HG02938 (cell line): ENCODE data around the gene CDC14B.

Source experiments
- ATAC-seq: cut with Tn5 transposase; IDR thresholded peaks from one replicate; pipeline ENCODE4 v1.9.1; 2021; ENCODE audit warnings: mild to moderate bottlenecking, moderate library complexity; ENCODE audit not compliant: unreplicated experiment

CDC14B gene

DNA sequence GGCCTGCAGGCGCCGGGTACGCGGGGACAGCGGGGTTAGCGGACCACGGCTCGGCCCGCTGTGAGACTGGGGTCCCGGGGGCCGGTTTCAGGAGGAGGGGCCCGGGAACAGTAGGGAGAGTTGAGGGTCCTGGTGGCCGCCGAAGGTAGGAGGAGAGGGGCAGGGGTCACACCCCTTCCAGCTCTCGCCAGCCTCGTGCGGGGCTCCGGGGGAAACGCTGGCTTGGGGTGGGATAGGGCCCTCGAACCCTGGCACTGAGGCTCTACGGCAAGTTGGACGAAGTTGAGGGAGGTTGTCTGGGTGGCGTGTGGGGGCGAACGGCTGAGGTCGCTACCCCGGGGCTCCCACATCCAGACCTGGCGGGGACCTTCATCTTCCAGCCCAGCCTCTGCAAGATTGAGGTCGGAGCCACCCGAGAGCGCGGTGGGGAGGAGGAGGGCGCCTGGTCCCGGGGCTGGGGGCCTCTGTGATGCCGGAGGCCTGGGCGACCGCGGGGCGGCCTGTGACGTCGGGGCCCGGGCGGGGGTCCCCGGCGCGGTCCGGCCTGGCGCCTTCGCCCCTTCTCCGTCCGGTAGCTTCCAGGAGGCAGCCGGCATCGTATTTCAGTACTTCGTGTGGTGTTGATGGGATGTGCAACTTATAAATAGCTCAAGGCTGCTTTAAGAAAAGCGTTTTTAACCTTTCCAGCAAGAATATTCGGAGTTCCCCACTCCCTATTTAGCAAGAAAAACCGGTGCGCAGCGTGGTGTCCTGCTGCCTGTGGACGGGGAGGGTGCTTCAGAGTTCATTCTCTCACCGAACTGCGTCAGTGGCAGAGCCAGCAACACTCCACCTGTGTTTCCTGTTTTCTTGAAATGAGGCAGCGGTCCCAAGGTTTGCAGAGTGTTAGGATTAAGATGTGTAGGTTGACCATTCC is 168.8 kb downstream of the CDC14B start:
- no peak for ATAC-seq
